NCI-H226 (cell line): Measurements from ENCODE around the gene EXOC4.
"Not testable (repeated sequence)": the region's sequence is repeated elsewhere in the genome, so short reads cannot be mapped to it uniquely, and the experiment has no call there.

ENCODE experiments used
- DNase-seq: peaks from one replicate; pipeline ENCODE4 v3.0.0-alpha.2; 2015

The EXOC4 gene

DNA sequence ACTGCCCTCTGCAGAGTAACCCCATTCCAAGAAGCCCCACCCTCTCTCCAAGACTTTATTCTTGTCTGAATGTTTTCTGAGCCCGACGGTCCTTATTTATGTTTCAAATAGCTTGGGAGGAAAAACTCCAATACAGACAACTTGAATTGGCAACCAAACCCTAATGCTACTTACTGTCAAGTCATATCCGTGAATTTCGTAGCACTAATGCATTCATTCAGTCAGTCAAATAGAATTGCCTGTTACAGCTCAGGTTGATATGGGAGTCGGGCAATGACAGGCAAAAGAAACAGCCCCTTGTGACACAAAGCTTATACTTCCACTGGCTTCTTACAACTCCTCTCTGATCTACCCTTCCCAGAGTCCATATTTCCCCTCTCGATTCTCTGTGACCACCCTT is 815.8 kb downstream of the EXOC4 start:
- no peak for DNase-seq

DNA sequence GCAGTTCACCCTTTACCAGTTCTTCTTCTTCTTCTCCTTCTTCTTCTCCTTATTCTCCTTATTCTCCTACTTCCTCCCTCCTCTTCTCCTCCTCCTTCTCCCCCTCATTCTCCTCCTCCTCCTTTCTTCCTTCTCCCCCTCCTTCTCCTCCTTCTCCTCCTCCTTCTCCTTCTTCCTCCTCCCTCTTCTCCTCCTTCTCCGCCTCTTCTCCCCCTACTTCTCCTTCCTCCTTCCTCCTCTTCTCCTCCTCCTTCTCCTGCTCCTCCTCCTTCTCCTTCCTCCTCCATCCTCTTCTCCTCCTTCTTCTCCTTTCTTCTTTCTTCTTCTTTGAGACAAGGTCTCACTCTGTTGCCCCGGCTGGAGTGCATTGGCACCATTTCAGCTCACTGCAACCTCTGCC is 816.3 kb downstream of the EXOC4 start:
- DNase-seq = no peak

DNA sequence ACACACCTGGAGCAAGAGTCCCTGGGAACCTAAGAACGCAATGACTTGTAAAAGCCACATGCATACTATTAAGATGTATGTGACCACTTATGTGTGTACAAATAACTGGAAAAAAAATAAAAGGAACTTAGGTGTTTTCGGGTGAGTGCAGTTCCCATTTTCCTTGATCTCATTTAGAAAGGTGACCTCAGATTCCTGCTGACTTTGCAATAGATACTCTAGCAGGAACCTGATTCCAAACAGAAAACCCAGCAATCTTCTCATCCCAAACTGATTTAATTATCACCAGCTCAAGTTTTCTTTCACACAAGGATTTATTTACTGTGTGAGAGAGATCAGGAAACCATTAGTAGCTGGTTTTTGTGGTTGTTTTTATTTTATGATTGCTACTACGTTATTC is 817.8 kb downstream of the EXOC4 start:
- DNase-seq = no peak

DNA sequence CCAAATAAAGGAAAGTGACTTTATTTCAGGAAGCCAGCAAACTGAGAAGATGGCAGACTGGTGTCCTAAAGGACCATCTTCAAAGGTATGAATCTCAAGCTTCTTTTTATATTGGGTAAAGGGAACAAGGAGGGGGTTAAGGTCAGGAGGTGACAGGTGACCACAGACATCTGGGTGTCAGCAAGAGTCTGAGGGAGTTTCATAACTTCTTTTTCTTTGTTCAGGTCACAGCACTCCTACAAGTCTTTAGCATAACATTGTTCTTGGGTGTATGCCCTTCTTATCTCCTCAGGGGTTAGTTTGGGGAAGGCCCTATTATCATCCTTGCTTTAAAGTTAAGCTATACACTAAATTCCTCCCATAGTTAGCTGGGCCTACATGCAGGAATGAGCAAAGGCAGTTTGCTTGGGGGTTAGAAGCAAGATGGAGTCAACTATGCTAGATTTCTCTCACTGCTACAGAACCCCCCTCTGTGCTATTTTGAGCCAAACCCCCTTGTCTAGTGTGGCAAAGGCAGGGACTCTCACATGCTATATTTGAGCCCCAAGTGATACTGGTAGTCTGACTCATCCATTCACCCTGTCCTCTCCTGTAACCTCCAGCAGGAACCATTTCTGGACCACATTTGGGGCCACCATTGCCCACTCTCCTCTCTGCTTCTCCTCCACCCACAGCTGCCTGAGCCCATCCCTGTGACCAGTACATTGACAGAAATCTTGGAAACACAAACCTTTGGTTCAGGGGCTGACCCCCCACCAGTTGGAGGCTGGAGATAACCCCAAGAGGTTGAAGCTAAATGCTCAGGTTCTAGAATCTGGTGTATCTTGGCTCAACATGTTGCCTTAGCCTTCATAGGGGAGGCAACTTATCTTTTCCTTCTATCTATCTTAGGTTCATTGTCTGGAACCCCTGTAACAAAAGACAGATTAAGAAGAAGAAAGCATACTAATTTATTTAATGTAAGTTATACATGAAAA is 818.8 kb downstream of the EXOC4 start:
- no peak for DNase-seq

DNA sequence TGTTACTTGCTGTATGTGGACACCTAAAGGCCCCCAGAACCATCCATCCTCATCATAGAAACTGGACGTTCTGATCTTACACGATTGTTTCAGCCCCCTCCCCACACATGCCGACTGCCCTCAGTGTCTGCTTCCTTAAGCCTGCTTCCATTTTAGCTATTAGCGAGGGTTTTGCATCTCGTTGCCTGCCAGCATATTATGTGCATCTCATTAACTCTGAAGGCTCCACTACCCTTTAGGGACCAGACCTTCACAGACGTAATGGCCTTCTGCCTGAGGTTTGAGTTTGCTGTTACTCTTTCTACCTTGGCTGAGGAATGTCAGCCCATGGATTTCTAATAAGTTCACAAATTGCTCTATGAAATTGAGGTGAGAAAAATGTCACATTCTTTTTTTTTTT is 820.4 kb downstream of the EXOC4 start:
- no peak for DNase-seq

DNA sequence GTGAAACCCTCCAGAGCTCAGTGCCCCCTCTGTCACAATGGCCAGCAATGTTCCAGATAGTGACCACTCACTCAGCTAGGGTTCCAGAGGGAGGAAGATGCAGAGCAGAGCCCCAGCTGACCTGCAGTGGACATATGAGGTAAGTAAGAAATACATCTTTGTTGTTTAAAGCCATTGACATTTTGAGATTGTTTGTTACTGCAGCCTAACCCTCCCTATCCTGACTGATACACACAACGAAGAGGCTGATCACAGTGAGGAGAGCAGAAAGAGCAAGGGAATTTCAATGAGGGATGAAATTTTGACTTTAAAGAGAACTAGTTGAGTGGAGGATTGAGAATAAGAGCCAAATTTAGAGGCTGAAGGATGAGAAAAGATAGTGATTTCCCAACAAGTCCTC is 822.9 kb downstream of the EXOC4 start:
- no peak for DNase-seq

DNA sequence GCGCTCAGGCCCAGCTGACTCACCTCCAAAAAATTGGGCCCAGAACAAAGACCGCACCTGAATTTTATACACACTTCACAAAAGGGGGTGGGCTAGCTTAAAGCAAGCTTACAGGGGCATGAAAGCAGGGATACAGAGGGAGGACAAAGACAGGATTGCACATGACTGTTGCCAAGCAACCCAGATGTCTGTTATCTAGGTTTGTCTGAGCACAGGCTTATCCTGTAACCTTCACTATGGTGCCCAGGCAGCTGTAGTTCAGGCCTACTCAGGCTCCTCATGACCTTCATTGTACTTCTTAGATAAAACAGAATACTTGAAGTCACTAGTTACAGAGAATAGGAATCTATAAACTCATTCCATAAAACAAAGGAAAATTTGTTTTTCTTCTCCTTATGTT is 824.7 kb downstream of the EXOC4 start:
- DNase-seq = not testable (repeated sequence)

DNA sequence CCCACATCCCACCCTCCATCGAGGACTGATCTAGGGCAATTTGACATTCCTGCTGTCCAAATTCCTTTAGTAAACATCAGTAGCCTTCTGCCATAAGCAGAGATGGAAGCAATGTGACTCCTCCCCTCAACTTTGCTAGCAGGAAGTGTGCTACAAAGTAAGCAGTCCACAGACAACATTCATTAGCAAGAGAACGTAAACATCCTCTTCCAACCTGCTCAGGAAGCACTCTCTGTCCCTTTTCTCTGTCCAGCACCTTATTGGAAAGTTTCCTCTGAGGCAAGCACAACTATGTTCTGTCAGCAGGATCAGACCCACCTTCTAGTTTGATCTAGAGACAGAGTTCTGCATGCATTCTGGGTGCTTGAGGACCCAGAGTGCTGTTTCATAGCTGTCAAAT is 826.1 kb downstream of the EXOC4 start:
- DNase-seq = no peak

DNA sequence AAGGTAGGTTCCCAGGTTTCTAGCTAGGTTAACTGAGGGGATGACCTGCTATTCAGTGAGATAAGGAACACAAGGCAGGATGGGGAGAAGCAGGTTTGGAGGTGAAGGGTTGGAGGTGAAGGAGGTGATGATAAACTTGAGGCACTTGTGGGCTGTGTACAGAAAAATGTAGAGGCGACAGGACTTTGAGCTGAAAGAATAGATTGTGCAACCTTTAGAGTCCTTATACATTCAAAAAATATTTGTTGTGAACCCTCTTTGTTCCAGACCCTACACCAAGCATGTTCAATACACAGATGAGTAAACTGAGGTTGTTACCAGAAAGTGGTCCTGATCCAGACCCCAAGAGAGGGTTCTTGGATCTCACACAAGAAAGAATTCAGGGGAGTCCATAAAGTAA is 828.8 kb downstream of the EXOC4 start:
- DNase-seq = no peak

DNA sequence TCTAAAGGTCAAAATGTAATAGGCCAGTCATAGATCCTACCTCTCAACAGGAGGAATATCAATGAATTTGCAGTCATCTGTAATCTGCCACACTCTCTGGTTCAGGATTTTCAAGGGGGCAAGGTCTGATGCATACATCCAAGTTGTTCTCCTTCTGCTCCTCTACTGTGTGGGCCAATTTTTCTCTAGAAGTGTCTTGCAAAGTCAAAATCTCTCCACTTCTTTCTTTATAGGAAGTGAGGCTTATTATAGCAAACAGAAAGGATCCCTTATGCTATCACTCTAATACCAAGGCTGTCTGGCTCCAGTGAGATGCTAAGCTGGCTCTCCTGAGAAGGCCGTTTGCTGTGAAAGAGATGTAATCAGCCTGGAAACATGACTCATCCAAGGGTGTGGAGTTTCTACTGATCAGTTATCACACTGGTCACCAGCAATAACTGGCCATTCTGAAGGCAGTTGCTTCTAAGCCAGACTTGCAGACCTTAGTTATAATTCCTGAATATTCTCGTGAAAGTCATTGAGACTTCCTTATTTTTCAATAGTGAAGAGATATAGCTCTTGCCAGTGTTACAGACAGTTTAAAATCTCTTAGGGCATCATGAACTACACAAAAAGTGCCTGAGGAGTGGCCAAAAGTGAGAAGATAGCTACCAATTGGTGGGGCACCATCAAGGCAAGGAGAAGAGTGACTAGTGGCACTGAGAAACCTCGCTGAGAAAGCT is 831.0 kb downstream of the EXOC4 start:
- DNase-seq = no peak

DNA sequence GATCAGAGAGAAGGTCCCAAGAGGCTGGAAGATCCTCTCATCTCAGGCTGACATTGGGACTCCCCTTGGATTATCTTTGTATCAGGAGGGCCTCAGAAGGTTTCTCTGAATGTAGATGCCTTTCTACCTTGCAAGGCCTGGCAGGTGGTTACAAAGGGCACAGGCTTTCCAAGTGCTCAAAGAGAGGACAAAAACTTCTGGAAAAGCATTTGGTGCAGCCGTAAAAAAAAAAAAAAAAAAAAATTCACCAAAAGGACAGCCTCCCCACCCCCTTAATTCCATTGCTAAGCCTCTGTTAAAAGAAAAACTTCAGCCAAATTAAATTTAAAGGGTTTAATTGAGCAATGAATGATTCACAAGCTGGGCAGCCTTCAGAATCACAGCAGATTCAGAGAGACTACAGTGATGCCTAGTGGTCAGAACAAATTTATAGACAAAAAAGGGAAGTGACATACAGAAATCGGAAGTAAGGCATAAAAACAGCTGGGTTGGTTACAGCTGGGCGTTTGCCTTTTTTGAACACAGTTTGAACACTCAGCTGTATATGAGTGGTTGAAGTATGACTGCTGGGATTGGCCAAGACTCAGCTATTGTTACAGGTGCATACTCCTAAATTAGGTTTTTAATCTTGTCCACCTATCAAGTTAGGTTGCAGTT is 831.7 kb downstream of the EXOC4 start:
- no peak for DNase-seq

DNA sequence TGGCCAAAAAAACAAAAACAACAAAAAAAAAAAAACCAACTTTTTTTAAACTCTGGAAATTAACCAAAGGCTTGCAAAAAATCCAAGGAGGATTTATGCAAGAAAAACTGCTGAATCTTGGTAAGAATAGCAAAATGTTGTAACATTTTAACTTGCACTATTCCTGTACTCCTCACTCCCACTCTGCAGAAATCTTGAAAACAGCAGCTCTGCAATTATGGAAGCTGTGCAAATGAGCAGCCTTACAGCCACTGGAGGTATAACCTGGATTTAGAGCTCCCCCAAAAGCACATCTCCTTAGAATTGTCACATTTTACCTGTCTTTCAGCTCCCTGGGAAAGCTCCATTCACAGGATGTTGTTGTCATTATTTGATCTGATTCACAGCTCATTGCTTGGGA is 832.4 kb downstream of the EXOC4 start:
- DNase-seq = no peak

DNA sequence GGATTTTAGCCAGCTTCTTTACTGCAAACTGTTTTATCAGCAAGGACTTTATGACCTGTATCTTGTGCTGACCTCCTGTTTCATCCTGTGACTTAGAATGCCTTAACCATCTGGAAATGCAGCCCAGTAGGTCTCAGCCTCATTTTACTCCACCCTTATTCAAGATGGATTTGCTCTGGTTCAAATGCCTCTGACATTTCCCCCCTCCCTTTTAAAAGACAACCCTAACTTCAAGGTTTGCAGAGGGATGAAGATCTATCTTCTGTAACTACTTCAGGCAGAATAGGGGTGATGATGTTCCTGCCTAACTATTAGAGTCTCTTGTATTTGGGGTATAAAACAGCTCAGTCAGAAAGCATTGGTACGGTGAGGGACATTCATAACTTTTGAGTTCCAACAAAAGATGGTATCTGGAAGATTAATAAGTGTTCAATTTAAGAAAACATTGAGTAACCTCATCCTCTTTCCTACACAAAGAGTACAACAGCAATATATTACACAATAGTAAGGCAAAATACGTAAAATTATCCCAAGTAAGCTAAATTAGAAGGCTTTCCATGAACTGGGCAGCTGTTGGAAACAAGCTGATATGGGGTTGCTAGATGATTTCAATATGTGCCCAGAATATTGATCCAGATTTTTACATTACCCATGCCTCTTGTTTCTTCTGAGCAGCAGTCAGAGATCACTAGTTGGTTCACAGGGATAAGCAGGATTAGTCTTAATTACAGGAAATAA is 834.3 kb downstream of the EXOC4 start:
- DNase-seq = no peak

DNA sequence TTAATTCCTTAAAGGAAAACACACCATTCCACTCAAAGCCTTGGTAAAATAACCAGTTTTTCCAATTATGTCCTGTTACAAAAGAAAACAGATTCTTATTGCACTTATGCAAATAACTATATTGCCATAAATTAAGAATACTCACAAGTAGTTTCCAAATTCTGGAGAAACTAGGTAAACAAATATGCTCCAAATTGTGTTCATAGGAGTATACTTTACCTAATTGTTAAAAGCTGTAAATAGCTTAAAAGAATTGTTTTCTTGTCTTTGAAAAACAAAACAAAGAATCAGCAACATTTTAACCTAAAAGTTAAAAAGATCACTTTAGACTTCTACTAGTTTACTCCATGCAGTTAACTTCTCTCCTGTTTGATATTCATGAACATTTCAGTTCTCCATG is 835.3 kb downstream of the EXOC4 start:
- no peak for DNase-seq

DNA sequence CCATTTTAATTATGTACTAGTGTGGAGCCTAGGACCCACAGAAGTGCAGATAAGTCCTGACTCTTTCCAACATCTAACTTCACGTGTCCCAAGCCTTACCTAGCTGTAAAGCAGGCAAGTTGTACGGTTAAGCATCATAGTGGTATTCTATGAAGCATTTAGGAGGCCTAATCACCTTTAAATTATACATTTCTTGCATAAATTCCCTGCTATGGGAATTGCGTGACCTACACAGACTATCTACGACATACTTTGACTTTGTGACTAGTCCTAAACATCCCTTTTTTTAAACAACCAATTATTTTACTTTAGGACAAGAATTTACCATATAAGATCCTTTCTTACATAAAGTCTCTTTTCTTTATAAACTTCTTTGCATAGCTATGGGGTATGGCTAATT is 836.6 kb downstream of the EXOC4 start:
- DNase-seq = no peak

DNA sequence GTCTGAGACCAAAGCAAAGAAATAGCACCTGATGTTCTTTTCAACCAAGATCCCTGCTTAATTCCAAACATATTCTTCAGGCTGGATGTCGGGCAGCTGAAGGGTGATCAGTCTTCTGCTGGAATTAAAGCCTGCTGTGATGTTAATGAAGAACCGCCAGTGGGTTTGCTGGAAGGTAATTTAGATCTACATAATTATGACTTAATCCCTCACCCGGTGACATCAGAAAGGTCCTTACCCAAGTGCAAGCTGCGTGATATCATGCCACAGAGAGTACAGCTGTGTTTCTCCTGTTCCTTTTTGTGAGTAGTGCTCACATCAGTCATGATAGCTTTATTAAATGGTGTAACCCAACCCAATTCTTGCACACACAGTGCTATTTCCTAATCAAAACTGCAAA is 845.2 kb downstream of the EXOC4 start:
- no peak for DNase-seq

DNA sequence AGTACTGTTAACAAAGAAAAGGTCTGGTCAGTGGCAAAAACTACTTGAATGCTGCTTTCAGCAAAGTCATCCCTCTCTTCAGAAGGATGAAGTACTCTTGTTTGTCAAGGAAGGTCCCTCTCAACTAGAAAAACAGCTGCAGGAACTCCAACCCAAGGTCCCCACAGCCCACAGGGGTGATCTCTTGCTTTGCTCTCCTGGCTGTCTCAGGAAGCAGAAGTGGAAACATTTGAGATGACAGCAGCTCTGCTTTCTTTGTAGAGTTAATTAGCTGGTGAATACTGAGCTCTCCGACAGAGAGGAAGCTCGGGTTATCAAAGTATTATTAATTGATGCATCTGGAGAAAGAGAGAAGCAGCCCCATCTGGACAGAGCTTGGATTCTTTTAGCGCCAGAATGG is 848.8 kb downstream of the EXOC4 start:
- DNase-seq = no peak

DNA sequence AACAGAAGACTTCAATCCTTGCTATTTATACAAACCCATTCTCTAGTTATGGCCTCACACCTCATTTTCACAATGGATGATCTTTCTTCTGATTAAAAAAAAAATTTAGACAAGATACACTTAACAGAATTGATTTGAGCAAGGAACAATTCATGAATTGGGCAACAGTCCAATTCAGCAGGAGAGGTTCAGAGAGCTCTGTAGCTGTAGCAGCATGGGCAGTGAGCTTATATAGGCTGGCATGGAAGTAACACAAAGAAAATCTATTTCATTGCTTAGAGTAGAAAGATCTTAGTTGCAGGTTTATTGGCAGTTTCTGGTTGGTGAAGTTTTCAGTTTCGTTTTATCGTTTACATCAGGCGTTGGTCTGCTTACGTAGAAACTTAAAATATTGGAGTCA is 851.3 kb downstream of the EXOC4 start:
- no peak for DNase-seq

DNA sequence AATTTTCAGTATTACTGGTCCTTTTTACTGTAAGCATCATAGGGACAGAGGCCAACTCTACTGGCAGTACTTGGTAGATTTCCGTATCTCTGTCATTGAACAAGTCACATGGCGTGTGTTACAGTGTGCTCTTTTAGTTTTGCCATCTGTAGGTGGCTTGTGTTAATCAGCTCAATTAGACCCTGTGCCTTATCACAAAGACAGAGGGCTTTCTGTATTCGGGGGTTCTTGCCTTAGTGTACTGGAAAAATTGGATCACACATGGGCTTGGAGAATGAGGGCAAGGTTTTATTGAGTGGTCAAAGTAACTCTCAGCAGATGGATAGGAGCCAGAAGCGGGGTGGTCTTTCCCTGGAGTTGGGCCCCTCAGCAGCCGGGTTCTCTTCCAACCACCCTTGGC is 853.0 kb downstream of the EXOC4 start:
- DNase-seq = no peak

DNA sequence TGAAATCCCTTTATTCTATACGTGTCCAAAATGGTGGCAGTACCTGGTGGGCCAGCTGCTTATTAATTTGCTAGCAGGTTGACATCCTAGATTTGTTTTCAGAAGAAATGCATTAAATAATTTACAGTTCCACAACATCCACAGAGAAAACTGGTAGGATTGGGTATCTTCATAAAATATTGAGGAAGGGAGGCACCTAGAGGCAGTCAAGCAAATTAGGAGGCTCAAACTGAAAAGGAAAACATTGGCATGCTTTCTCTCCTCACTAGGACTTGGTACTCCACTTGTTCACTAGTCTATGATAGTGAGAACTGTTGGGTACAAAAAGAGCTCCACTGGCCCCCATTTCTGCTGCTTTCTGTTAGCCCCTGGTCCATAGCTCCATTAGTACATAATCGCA is 855.9 kb downstream of the EXOC4 start:
- no peak for DNase-seq

DNA sequence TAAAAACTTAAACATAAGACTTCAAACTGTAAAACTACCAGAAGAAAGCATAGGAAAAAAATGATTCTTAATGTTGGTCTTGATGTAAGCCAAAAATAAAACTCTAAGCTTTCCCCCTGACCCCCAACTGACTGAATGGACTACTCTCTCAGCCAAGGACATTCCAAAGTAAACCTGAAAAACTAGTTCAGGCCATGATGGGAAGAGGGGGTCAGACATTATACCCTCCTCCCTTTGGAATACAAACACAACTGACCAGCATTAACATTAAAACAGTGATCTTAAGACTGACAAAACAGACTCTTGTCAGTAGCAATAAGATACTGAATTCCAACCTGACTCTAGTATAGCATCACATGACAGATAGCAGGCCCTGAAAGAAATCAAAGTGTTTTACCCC is 860.8 kb downstream of the EXOC4 start:
- no peak for DNase-seq

DNA sequence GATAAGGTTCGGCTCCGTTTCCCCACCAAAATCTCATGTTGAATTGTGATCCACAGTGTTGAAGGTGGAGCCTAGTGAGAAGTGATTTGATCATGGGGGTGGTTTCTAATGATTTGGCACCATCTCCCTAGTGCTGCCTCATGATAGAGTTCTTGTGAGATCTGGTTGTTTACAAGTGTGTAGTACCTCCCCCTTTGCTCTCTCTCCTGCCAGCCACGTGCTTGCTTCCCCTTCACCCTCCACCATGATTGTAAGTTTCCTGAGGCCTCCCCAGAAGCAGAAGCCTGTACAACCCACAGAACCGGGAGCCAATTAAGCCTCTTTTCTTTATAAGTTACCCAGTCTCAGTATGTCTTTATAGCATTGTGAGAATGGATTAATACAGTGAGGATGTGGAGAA is 862.1 kb downstream of the EXOC4 start:
- DNase-seq = no peak
